CD4-positive, alpha-beta T cell (primary cell): Measurements from ENCODE around the gene CABP4. TPM values are rescaled to one million over a fixed set of nuclear protein-coding genes. Genes with fewer than 3 reads are reported as not detected.
A peak's percentile ranks its signal among the peaks of the same experiment; 100 is the strongest.

Experiments
- ATAC-seq: fragments of 200-7000 bp; cut with Tn5 transposase; one replicate; pipeline ENCODE4 v1.10.0; 2022; ENCODE audit warnings: mild to moderate bottlenecking; ENCODE audit not compliant: poor library complexity
- CTCF ChIA-PET: fragments of 350-600 bp; sonication (Branson Sonifier 250); formaldehyde crosslinking; loops from one replicate; lab custom pipeline; 2021; ENCODE audit warnings: antibody characterized with exemption, inconsistent platforms; lab: Charles Lee
- POLR2A ChIA-PET: fragments of 350-600 bp; sonication (Branson Sonifier 250); formaldehyde crosslinking; loops from one replicate; lab custom pipeline; 2021; ENCODE audit warnings: antibody characterized with exemption, inconsistent platforms; lab: Charles Lee
- DNase-seq, 14 experiments: peaks; one replicate each; pipeline ENCODE4 v3.0.0-alpha.2; 2013 to 2020; ENCODE audit warnings: mixed read lengths in 2 of 14
- H3K27ac ChIP-seq, 2 donors: one replicate each; pipeline versions ENCODE4 v1.5.1 to v1.7.0; 2013; ENCODE audit warnings: low read length in 2 of 2, low read depth in 1 of 2, mild to moderate bottlenecking in 1 of 2
- H3K27me3 ChIP-seq, 2 experiments: 1 replicate in 1 of 2; 2 replicates in 1 of 2; pipeline versions ENCODE4 v1.6.1 to v1.7.0; 2013; ENCODE audit warnings: low read length in 2 of 2, control low read depth in 1 of 2, mild to moderate bottlenecking in 1 of 2, moderate library complexity in 1 of 2; ENCODE audit not compliant: insufficient read depth in 2 of 2, control insufficient read depth in 1 of 2
- H3K36me3 ChIP-seq: one replicate; pipeline ENCODE4 v1.6.1; 2013; ENCODE audit warnings: low read length, control low read depth; ENCODE audit not compliant: insufficient read depth
- H3K4me1 ChIP-seq: one replicate; pipeline ENCODE4 v1.6.1; 2013; ENCODE audit warnings: low read length, control low read depth; ENCODE audit not compliant: insufficient read depth
- H3K4me3 ChIP-seq: one replicate; pipeline ENCODE4 v1.5.1; 2013; ENCODE audit warnings: mild to moderate bottlenecking, low read length, moderate library complexity
- H3K9me3 ChIP-seq, 2 experiments: 1 replicate in 1 of 2; 2 replicates in 1 of 2; pipeline versions ENCODE4 v1.6.1 to v1.7.0; 2013; ENCODE audit warnings: low read length in 2 of 2, mild to moderate bottlenecking in 2 of 2, control low read depth in 1 of 2, moderate library complexity in 1 of 2; ENCODE audit not compliant: control insufficient read depth in 1 of 2, insufficient read depth in 1 of 2
- H3K27ac Mint-ChIP-seq: one replicate; pipeline ENCODE4 v1.8.0; 2020; ENCODE audit warnings: mixed read lengths
- H3K27me3 Mint-ChIP-seq: one replicate; pipeline ENCODE4 v1.8.0; 2021; ENCODE audit warnings: mixed read lengths
- H3K36me3 Mint-ChIP-seq: one replicate; pipeline ENCODE4 v1.8.0; 2021; ENCODE audit warnings: low read depth, mixed read lengths
- H3K4me1 Mint-ChIP-seq: one replicate; pipeline ENCODE4 v1.8.0; 2021; ENCODE audit warnings: low read depth, mixed read lengths
- H3K4me3 Mint-ChIP-seq: one replicate; pipeline ENCODE4 v1.8.0; 2020; ENCODE audit warnings: mild to moderate bottlenecking, mixed read lengths
- H3K9me3 Mint-ChIP-seq: one replicate; pipeline ENCODE4 v1.8.0; 2020; ENCODE audit warnings: mixed read lengths
- intact Hi-C, 2 experiments: fragments of 100-400 bp; cut with DNase I in 1 of 2; cut with micrococcal nuclease in 1 of 2; formaldehyde crosslinking; loops; one replicate each; pipeline versions ENCODE4 v1.15.1 to v1.9.0; 2023 to 2025; cut with DNase I, micrococcal nuclease
- polyA plus RNA-seq, 2 donors: library from polyadenylated mRNA; unstranded; fragments of 120-200 nt; gene quantifications; one replicate each; pipeline ENCODE4 v1.2.1, GENCODE V29; 2013
- total RNA-seq, 174 experiments: library from RNA in 2 of 174; stranded (reverse) in 2 of 174; gene quantifications; one replicate each; pipeline ENCODE4 v1.2.3 and lab custom pipeline; 2021 to 2026
- TF ChIP-seq, protein P1 (sequence below): fragments of 200-600 bp; IDR thresholded peaks from one replicate; pipeline ENCODE4 v1.8.0; 2022; ENCODE audit warnings: antibody characterized with exemption, mild to moderate bottlenecking

CABP4 gene
- total RNA-seq (1 to 10 TPM; 7.5 to 8.5 TPM), total RNA-seq (lab: John Stamatoyannopoulos, UW) (0 to 11.1 (median 1.8) reads per million in 172 experiments)
- polyA plus RNA-seq (2013, experiment 1 of 2): 1.2 TPM
- 2.1 TPM for polyA plus RNA-seq (2013, experiment 2 of 2)

DNA sequence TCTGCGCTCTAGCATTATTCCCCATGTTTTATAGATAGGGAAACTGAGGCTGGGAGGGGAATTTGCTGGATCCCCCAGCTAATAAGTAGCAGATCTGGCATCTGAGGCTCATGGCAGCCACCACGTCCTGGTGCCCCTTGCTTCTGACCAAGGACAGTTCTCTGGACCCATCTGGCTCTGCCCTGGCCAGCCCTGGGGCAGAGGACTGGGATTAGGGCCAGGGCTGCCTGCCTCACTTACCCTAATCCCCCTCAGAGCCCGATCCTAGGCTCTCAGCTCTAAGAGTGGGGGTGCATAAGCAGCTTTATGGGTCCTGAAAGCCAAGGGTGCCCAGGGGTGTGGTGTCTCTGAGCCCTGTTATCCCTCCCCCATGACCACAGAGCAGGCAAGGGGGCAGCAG, at the start of gene CABP4:
Gene CABP4 (plus strand): TSS at position 301 of the 400 bp plus-strand sequence. CDS start 70 bp downstream, at position 371.
- Histone ChIP-seq H3K36me3 (no peaks in the 10 kb centered on the region), H3K4me3 (no peak within 1 kb of the TSS), H3K27ac (no peak within 1 kb of the TSS), H3K27me3 (no peaks in the 10 kb centered on the region), H3K9me3 (no peaks in the 10 kb centered on the region), H3K4me1 (peaks cover 25% of the 10 kb centered on the region)
- TF ChIP-seq, protein P1, sequence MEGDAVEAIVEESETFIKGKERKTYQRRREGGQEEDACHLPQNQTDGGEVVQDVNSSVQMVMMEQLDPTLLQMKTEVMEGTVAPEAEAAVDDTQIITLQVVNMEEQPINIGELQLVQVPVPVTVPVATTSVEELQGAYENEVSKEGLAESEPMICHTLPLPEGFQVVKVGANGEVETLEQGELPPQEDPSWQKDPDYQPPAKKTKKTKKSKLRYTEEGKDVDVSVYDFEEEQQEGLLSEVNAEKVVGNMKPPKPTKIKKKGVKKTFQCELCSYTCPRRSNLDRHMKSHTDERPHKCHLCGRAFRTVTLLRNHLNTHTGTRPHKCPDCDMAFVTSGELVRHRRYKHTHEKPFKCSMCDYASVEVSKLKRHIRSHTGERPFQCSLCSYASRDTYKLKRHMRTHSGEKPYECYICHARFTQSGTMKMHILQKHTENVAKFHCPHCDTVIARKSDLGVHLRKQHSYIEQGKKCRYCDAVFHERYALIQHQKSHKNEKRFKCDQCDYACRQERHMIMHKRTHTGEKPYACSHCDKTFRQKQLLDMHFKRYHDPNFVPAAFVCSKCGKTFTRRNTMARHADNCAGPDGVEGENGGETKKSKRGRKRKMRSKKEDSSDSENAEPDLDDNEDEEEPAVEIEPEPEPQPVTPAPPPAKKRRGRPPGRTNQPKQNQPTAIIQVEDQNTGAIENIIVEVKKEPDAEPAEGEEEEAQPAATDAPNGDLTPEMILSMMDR: no peak
- Mint-ChIP-seq H3K4me1 (peaks cover 11% of the 10 kb centered on the region), H3K36me3 (no peaks in the 10 kb centered on the region), H3K27me3 (no peaks in the 10 kb centered on the region), H3K27ac (no peak within 1 kb of the TSS), H3K9me3 (no peaks in the 10 kb centered on the region), H3K4me3 (no peak within 1 kb of the TSS)
- intact Hi-C loops: no loop called here
- no peak for ATAC-seq
- no peak for DNase-seq
- ChIA-PET CTCF (no interaction called here), POLR2A (interaction anchor here (0.7 to 16.8 kb wide), 4 partner anchors 11 to 50 kb away, joined by 3 to 110 read pairs (median 4); partner anchors contain the start of gene PTPRCAP)

- Histone ChIP-seq H3K27me3 (no peaks in the 10 kb centered on the region), H3K27ac (peak overlapping the region; percentile 41 to 84), H3K36me3 (peaks cover 47% of the 10 kb centered on the region), H3K9me3 (no peaks in the 10 kb centered on the region), H3K4me3 (peak overlapping the region; percentile 100), H3K4me1 (peaks cover 86% of the 10 kb centered on the region)
- ChIA-PET POLR2A (interaction anchor here (1.0 to 7.1 kb wide), 9 partner anchors 7 to 77 kb away, joined by 3 to 353 read pairs (median 61); partner anchors contain the start of genes AIP, CABP4, CARNS1 and POLD4), CTCF (interaction anchor here (1.0 to 5.3 kb wide), 4 partner anchors 8 to 55 kb away, joined by 3 to 46 read pairs (median 4); partner anchors contain the start of gene CARNS1)
- DNase-seq (no peak), ATAC-seq (no peak)
- peaks cover 73% of the 10 kb centered on the region for H3K4me1 Mint-ChIP-seq
- peak overlapping the region; percentile 100 for H3K4me3 Mint-ChIP-seq
- H3K9me3 Mint-ChIP-seq: no peaks in the 10 kb centered on the region
- TF ChIP-seq, protein P1: no peak
- peaks cover 55% of the 10 kb centered on the region for H3K36me3 Mint-ChIP-seq
- H3K27me3 Mint-ChIP-seq: no peaks in the 10 kb centered on the region
- intact Hi-C loops: loop anchor here in 1 of 2 experiments (2.0 kb wide), 2 partner anchors 15 to 29 kb away; no protein-coding TSS in a partner anchor
- H3K27ac Mint-ChIP-seq: peak overlapping the region; percentile 98
These were observed 49.3 kb upstream of the CABP4 start for GRCh38 chr11:67405688-67406339.

DNA sequence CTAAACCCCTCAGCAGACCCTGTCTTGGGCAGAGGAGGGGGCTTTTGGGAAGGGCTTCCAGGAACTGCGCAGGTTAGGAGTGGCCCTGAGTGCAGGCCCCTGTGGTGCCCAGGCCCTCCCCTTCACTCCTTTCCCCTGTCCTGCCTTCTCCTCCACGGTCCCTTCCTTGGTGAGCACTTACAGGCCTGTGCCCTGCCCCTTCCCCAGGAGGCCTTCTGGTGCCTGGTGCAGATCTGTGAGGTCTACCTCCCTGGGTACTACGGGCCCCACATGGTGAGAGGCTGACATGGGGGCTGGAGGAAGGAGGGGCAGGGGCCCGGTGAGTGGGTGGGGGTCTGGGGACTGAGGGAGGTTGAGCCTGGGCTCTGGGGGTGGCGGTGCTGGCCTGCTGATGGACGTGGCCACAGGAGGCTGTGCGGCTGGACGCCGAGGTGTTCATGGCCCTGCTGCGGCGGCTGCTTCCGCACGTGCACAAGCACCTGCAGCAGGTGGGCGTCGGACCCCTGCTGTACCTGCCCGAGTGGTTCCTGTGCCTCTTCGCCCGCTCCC, 48.7 kb upstream of the CABP4 start:
- Mint-ChIP-seq H3K9me3 (no peaks in the 10 kb centered on the region), H3K27ac (peak overlapping the region; percentile 98), H3K4me3 (peak overlapping the region; percentile 88), H3K4me1 (peaks cover 80% of the 10 kb centered on the region), H3K36me3 (peaks cover 54% of the 10 kb centered on the region), H3K27me3 (no peaks in the 10 kb centered on the region)
- H3K4me1 ChIP-seq: peaks cover 88% of the 10 kb centered on the region
- intact Hi-C loops: loop anchor here in 1 of 2 experiments (2.0 kb wide), 1 partner anchor 28 kb away; no protein-coding TSS in a partner anchor
- peak overlapping the region; percentile 100 for H3K4me3 ChIP-seq
- no peaks in the 10 kb centered on the region for H3K27me3 ChIP-seq
- DNase-seq (no peak), ATAC-seq (no peak)
- peak overlapping the region; percentile 41 to 84 for H3K27ac ChIP-seq
- peaks cover 48% of the 10 kb centered on the region for H3K36me3 ChIP-seq
- POLR2A ChIA-PET: interaction anchor here (0.7 to 3.5 kb wide), 11 partner anchors 14 to 79 kb away, joined by 3 to 136 read pairs (median 9); partner anchors contain the start of genes AIP, PTPRCAP, RAD9A and RPS6KB2
- CTCF ChIA-PET: interaction anchor here (0.6 to 1.9 kb wide), 11 partner anchors 10 to 79 kb away, joined by 3 to 8 read pairs (median 4); partner anchors contain the start of genes AIP, POLD4 and RAD9A
- TF ChIP-seq, protein P1: no peak
- no peaks in the 10 kb centered on the region for H3K9me3 ChIP-seq
